Activated B cell treated with CpG ODN at 0.5 μM for 24 hours (primary cell): ENCODE results near the gene PRKCI. TPM values are rescaled to one million over a fixed set of nuclear protein-coding genes. Genes with fewer than 3 reads are reported as not detected.

Source experiments
- ATAC-seq: fragments of 200-7000 bp; cut with Tn5 transposase; one replicate; pipeline ENCODE4 v1.10.0; 2021; ENCODE audit warnings: low read depth, mild to moderate bottlenecking, moderate library complexity
- CTCF ChIA-PET: fragments of 350-600 bp; sonication (Branson Sonifier 250); formaldehyde crosslinking; loops from one replicate; lab custom pipeline; 2021; ENCODE audit warnings: antibody characterized with exemption; lab: Charles Lee
- POLR2A ChIA-PET: fragments of 350-600 bp; sonication (Branson Sonifier 250); formaldehyde crosslinking; loops from one replicate; lab custom pipeline; 2021; ENCODE audit warnings: antibody characterized with exemption; lab: Charles Lee
- DNase-seq: peaks from one replicate; pipeline ENCODE4 v3.0.0; 2022
- H3K27ac Mint-ChIP-seq: one replicate; pipeline ENCODE4 v1.8.0; 2020; ENCODE audit warnings: mixed read lengths
- H3K27me3 Mint-ChIP-seq: one replicate; pipeline ENCODE4 v1.8.0; 2021; ENCODE audit warnings: mixed read lengths
- H3K36me3 Mint-ChIP-seq: one replicate; pipeline ENCODE4 v1.8.0; 2021; ENCODE audit warnings: low read depth, mixed read lengths
- H3K4me1 Mint-ChIP-seq: one replicate; pipeline ENCODE4 v1.8.0; 2021; ENCODE audit warnings: mixed read lengths
- H3K4me3 Mint-ChIP-seq: one replicate; pipeline ENCODE4 v1.8.0; 2020; ENCODE audit warnings: mild to moderate bottlenecking, mixed read lengths
- H3K9me3 Mint-ChIP-seq: one replicate; pipeline ENCODE4 v1.8.0; 2020; ENCODE audit warnings: mixed read lengths
- intact Hi-C: fragments of 100-400 bp; cut with micrococcal nuclease; formaldehyde crosslinking; loops from one replicate; pipeline ENCODE4 v1.15.1; 2024
- total RNA-seq: library from RNA; stranded (reverse); gene quantifications from 2 replicates; pipeline ENCODE4 v1.2.3, GENCODE V29; 2022
- TF ChIP-seq, protein P1 (sequence below): fragments of 200-600 bp; IDR thresholded peaks from one replicate; pipeline ENCODE4 v1.8.0; 2022; ENCODE audit warnings: antibody characterized with exemption, mild to moderate bottlenecking

The PRKCI gene
- total RNA-seq, 1 donor from 2014 or later, result 6.6 TPM

DNA sequence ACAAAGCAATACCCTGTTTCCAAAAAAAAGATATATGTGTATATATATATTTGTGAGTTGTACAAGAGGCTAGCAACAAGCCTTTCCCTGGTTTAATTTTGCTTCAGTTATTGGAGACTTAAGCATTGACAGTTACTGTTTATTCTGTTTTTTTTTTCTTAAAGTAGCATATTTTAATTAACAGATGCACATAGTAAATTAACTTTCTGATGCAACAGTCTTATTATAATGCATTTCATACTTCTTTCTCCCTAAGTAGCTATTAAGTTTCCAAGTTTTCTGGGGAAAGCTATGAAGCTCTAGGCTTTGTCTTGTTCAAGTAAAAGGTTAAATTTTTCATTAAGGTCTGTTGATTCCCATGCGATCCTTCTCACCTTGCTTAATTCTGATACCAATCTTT lies 17.9 kb downstream of the PRKCI start:
- H3K36me3 Mint-ChIP-seq, result peaks cover 11% of the 10 kb centered on the region
- intact Hi-C loops, result no loop called here
- H3K27ac Mint-ChIP-seq, result no peak overlapping the region
- POLR2A ChIA-PET, result no interaction called here
- no peaks in the 10 kb centered on the region for H3K27me3 Mint-ChIP-seq
- H3K9me3 Mint-ChIP-seq, result no peaks in the 10 kb centered on the region
- TF ChIP-seq, protein P1, sequence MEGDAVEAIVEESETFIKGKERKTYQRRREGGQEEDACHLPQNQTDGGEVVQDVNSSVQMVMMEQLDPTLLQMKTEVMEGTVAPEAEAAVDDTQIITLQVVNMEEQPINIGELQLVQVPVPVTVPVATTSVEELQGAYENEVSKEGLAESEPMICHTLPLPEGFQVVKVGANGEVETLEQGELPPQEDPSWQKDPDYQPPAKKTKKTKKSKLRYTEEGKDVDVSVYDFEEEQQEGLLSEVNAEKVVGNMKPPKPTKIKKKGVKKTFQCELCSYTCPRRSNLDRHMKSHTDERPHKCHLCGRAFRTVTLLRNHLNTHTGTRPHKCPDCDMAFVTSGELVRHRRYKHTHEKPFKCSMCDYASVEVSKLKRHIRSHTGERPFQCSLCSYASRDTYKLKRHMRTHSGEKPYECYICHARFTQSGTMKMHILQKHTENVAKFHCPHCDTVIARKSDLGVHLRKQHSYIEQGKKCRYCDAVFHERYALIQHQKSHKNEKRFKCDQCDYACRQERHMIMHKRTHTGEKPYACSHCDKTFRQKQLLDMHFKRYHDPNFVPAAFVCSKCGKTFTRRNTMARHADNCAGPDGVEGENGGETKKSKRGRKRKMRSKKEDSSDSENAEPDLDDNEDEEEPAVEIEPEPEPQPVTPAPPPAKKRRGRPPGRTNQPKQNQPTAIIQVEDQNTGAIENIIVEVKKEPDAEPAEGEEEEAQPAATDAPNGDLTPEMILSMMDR, result no peak
- CTCF ChIA-PET, result no interaction called here
- DNase-seq, result no peak
- ATAC-seq, result no peak
- H3K4me3 Mint-ChIP-seq, result no peak overlapping the region
- no peaks in the 10 kb centered on the region for H3K4me1 Mint-ChIP-seq

DNA sequence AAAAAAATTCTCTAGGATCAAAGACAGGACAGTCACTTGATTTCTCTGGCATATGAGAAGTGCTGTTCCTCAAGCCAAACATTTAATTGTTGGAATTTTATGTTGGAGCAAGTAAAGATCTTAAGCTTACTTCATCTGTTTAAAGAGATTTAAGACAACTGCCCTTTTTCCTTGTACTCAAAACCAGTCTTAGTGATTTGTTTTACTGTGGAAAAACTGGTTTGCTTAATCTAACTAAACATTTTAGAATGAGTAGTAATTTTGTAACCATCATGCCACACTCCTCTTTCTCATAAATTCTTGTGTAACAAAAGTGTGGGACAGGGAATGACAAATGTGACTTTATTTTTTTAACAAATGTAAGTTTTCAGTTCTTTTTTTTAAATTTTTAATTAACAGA lies 18.4 kb downstream of the PRKCI start:
- DNase-seq, result no peak
- no peak overlapping the region for H3K27ac Mint-ChIP-seq
- no peak overlapping the region for H3K4me3 Mint-ChIP-seq
- intact Hi-C loops, result no loop called here
- POLR2A ChIA-PET, result no interaction called here
- H3K27me3 Mint-ChIP-seq, result no peaks in the 10 kb centered on the region
- H3K4me1 Mint-ChIP-seq, result no peaks in the 10 kb centered on the region
- no peaks in the 10 kb centered on the region for H3K9me3 Mint-ChIP-seq
- no peak for ATAC-seq
- TF ChIP-seq, protein P1, result no peak
- H3K36me3 Mint-ChIP-seq, result peaks cover 11% of the 10 kb centered on the region
- CTCF ChIA-PET, result no interaction called here

GRCh38 chr3:170244576-170244975 lies 22.4 kb downstream of the PRKCI start:
- intact Hi-C loops, result no loop called here
- CTCF ChIA-PET, result no interaction called here

DNA sequence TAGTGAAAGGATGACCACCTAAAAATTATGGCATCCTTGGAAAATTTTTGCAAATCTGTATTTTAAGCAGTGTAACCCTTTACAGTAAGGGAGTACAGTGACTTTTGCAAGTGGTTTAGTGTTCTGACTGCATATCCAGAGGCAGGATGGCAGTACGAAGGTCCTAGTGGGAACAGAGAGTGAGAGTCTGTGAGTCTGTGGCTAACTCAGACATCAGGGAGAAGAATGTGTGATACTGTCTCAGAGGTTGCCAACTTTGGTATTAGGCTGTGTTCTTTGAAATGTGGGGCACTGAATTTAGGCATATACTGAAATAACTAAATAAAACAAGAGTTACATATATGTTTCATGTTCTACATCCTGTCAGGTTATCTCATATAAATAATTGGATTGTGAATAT lies 25.7 kb downstream of the PRKCI start:
- TF ChIP-seq, protein P1, result no peak
- H3K36me3 Mint-ChIP-seq, result peaks cover 3% of the 10 kb centered on the region
- H3K9me3 Mint-ChIP-seq, result peaks cover 2% of the 10 kb centered on the region
- intact Hi-C loops, result no loop called here
- ChIA-PET CTCF (no interaction called here), POLR2A (no interaction called here)
- DNase-seq (no peak), ATAC-seq (no peak)
- no peaks in the 10 kb centered on the region for H3K27me3 Mint-ChIP-seq
- no peak overlapping the region for H3K27ac Mint-ChIP-seq
- H3K4me3 Mint-ChIP-seq, result no peak overlapping the region
- H3K4me1 Mint-ChIP-seq, result peaks cover 6% of the 10 kb centered on the region

More at GRCh38 chr3:170244576-170244975, 22.4 kb downstream of the PRKCI start:
- ATAC-seq (no peak), DNase-seq (no peak)
- no peaks in the 10 kb centered on the region for H3K27me3 Mint-ChIP-seq
- POLR2A ChIA-PET, result no interaction called here
- peaks cover 6% of the 10 kb centered on the region for H3K4me1 Mint-ChIP-seq
- no peak overlapping the region for H3K4me3 Mint-ChIP-seq
- no peaks in the 10 kb centered on the region for H3K9me3 Mint-ChIP-seq
- no peak overlapping the region for H3K27ac Mint-ChIP-seq
- TF ChIP-seq, protein P1, result no peak
- H3K36me3 Mint-ChIP-seq, result peaks cover 3% of the 10 kb centered on the region

GRCh38 chr3:170256597-170256996 lies 34.4 kb downstream of the PRKCI start:
- no peak overlapping the region for H3K4me3 Mint-ChIP-seq
- ChIA-PET POLR2A (no interaction called here), CTCF (no interaction called here)
- H3K27me3 Mint-ChIP-seq, result no peaks in the 10 kb centered on the region
- no peak for DNase-seq
- intact Hi-C loops, result loop anchor here (5.0 kb wide), 1 partner anchor 34 kb away; the partner anchor contains the start of gene PRKCI
- ATAC-seq, result no peak
- TF ChIP-seq, protein P1, result no peak
- no peak overlapping the region for H3K27ac Mint-ChIP-seq
- H3K36me3 Mint-ChIP-seq, result peaks cover 2% of the 10 kb centered on the region
- peaks cover 11% of the 10 kb centered on the region for H3K4me1 Mint-ChIP-seq
- H3K9me3 Mint-ChIP-seq, result peaks cover 4% of the 10 kb centered on the region
